Measurements from ENCODE around the gene C6orf132. TPM values are rescaled to one million over a fixed set of nuclear protein-coding genes. Genes with fewer than 3 reads are reported as not detected.

C6orf132 gene
- total RNA-seq, 1 experiment from 2014 or later, result 48.4 TPM

- H3K4me3 Mint-ChIP-seq, result no peak overlapping the region; a peak in 1 of 5 replicates
- Histone ChIP-seq H2BK20ac (ENCODE audit: low read depth, low read length, poor library complexity, severe bottlenecking) (no peak overlapping the region), H3K56ac (ENCODE audit: insufficient read length, low read depth, low read length) (no peak overlapping the region), H3K4me2 (ENCODE audit: insufficient read depth, insufficient read length, low read length) (no peak overlapping the region), H4K20me1 (ENCODE audit: control insufficient read depth, insufficient read depth, insufficient read length) (no peaks in the 10 kb centered on the region), H3T11ph (ENCODE audit: low read length) (no peak overlapping the region), H2BK5ac (ENCODE audit: insufficient read length, low read length) (no peak overlapping the region), H3K14ac (ENCODE audit: insufficient read depth, low read length) (no peak overlapping the region), H2BK12ac (ENCODE audit: insufficient read length, low read depth, low read length) (no peak overlapping the region), H4K91ac (ENCODE audit: insufficient read length, low read depth, low read length) (no peak overlapping the region), H4K8ac (replicated peaks; ENCODE audit: insufficient read length, low read depth, low read length) (no peak overlapping the region), H3K27ac (ENCODE audit: insufficient read length, low read depth, low read length) (no peak overlapping the region), H3K23ac (ENCODE audit: insufficient read length, low read depth, low read length) (no peak overlapping the region), H2AFZ (ENCODE audit: low read length) (no peak overlapping the region), H2BK120ac (ENCODE audit: low read depth, low read length, poor library complexity, severe bottlenecking) (no peak overlapping the region), H3K9me3 (ENCODE audit: control insufficient read depth, low read depth, low read length) (no peaks in the 10 kb centered on the region), H3K79me2 (ENCODE audit: insufficient read depth, low read length) (no peaks in the 10 kb centered on the region), H3K27me3 (ENCODE audit: insufficient read depth, low read length) (peaks cover 2% of the 10 kb centered on the region; the same call in 1 of the 2 replicates), H3K4ac (ENCODE audit: low read depth, low read length) (no peak overlapping the region), H4K5ac (ENCODE audit: insufficient read length, low read depth, low read length) (no peak overlapping the region), H2AK5ac (ENCODE audit: insufficient read length, low read length) (no peak overlapping the region), H3K9ac (ENCODE audit: extremely low read depth, insufficient read length, low read length) (no peak overlapping the region), H3K23me2 (ENCODE audit: insufficient read length, low read depth, low read length, poor library complexity, severe bottlenecking) (no peaks in the 10 kb centered on the region), H2BK15ac (ENCODE audit: low read depth, low read length) (no peak overlapping the region), H3K18ac (ENCODE audit: insufficient read length, low read depth, low read length) (no peak overlapping the region), H3K79me1 (ENCODE audit: insufficient read depth, low read depth, low read length, poor library complexity, severe bottlenecking) (no peaks in the 10 kb centered on the region), H3K4me1 (ENCODE audit: insufficient read depth, low read length) (no peaks in the 10 kb centered on the region; the same call in 1 of the 2 replicates)
- peaks cover 16% of the 10 kb centered on the region for H3K27me3 Mint-ChIP-seq (ENCODE audit: low read depth)
- no peak for DNase-seq
- WGBS (ENCODE audit: extremely low coverage, insufficient read length, low lambda C conversion rate), result no CpG with 5 or more reads among the region's 13 CpGs
- peaks cover 51 to 67% of the 10 kb centered on the region in 2 experiments for H3K4me1 Mint-ChIP-seq
- H3K36me3 Mint-ChIP-seq (ENCODE audit: insufficient read depth in 1 of 3, low read depth in 3 of 3), result no peaks in the 10 kb centered on the region
- peak overlapping the region in 2 of 3 experiments; percentile 52 to 61; a peak in 2 of 7 replicates for H3K27ac Mint-ChIP-seq
- no peaks in the 10 kb centered on the region for H3K9me3 Mint-ChIP-seq
- TF ChIP-seq CTCF (conservative IDR thresholded peaks at IDR 0.05), result no peak
Measured at GRCh38 chr6:42162812-42163211, 20.4 kb upstream of the C6orf132 start.
